Activated naive CD4-positive, alpha-beta T cell treated with anti-CD3 and anti-CD28 coated beads, Interleukin-2, amount 50 U/mL, for 72 hours (primary cell): Measurements from ENCODE around the gene FOXJ3. TPM values are rescaled to one million over a fixed set of nuclear protein-coding genes. Genes with fewer than 3 reads are reported as not detected.
A peak's percentile ranks its signal among the peaks of the same experiment; 100 is the strongest.
"Not testable (repeated sequence)": the region's sequence is repeated elsewhere in the genome, so short reads cannot be mapped to it uniquely, and the experiment has no call there.

Source experiments
- ATAC-seq, 2 donors: fragments of 150-1000 bp; cut with Tn5 transposase; 2 replicates each; pipeline ENCODE4 v1.10.0; 2021; ENCODE audit warnings: mild to moderate bottlenecking in 2 of 2, moderate library complexity in 2 of 2
- DNase-seq, 2 donors: peaks; one replicate each; pipeline ENCODE4 v3.0.0; 2021 to 2022; ENCODE audit warnings: low spot score in 2 of 2
- H3K27ac Mint-ChIP-seq, 2 donors: one replicate each; pipeline ENCODE4 v1.8.0; 2022; ENCODE audit warnings: mild to moderate bottlenecking in 2 of 2, mixed read lengths in 2 of 2
- H3K36me3 Mint-ChIP-seq, 2 donors: one replicate each; pipeline ENCODE4 v1.8.0; 2022; ENCODE audit warnings: mixed read lengths in 2 of 2
- H3K9me3 Mint-ChIP-seq, 2 donors: one replicate each; pipeline ENCODE4 v1.8.0; 2022; ENCODE audit warnings: mixed read lengths in 2 of 2
- total RNA-seq, 2 donors: library from RNA; stranded (reverse); gene quantifications; one replicate each; pipeline ENCODE4 v1.2.3, GENCODE V29; 2022

Gene FOXJ3
- total RNA-seq, 2 donors from 2014 or later: 51.0 to 52.9 TPM

- Mint-ChIP-seq H3K9me3 (peaks cover 7 to 39% of the 10 kb centered on the region in 2 donors), H3K27ac (peak overlapping the region in 1 of 2 donors; percentile 16), H3K36me3 (peaks cover 57 to 74% of the 10 kb centered on the region in 2 donors)
- DNase-seq (no peak), ATAC-seq (no peak)
Observed at GRCh38 chr1:42240966-42241755, 93.9 kb downstream of the FOXJ3 start.

GRCh38 chr1:42239555-42239954, 95.5 kb downstream of the FOXJ3 start:
- ATAC-seq (no peak), DNase-seq (no peak)
- Mint-ChIP-seq H3K36me3 (peaks cover 51 to 72% of the 10 kb centered on the region in 2 donors), H3K9me3 (peaks cover 7 to 41% of the 10 kb centered on the region in 2 donors), H3K27ac (no peak overlapping the region)

DNA sequence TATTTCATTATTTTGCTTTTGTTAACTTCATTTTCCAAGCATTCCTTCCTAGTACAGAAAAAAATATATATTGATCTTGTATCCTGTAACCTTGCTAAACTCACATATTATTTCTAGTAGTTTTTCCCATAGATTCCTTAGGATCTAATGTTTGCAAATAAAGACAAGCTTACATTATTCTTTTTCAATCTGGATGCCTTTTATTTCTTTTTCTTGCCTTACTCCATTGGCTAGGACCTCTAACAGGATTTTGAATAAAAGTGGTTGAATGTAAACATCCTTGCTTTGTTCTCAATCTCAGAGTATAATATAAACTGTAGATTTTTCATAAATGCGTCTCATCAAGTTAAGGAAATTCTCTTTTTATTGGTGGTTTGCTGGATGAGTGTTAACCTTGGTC, 96.0 kb downstream of the FOXJ3 start:
- no peak overlapping the region for H3K27ac Mint-ChIP-seq
- H3K36me3 Mint-ChIP-seq: peaks cover 50 to 72% of the 10 kb centered on the region in 2 donors
- no peak for ATAC-seq
- H3K9me3 Mint-ChIP-seq: peaks cover 8 to 38% of the 10 kb centered on the region in 2 donors
- no peak for DNase-seq

DNA sequence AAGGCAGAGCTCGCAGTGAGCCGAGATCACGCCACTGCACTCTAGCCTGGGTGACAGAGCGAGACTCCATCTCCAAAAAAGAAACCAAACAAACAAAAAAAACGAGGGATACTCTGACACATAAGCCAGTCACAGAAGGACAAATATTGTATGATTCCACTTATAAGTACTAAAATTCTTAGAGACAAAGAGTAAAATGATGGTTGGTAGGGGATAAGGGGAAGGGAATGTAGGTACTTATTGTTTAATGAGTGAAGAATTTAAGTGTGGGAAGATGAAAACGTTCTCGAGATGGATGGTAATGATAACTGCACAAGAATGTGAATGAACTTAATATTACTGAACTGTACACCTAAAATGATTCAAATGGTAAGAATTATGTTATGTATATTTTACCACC, 103.8 kb downstream of the FOXJ3 start:
- peaks cover 6 to 16% of the 10 kb centered on the region in 2 donors for H3K36me3 Mint-ChIP-seq
- ATAC-seq: no peak
- no peak overlapping the region for H3K27ac Mint-ChIP-seq

DNA sequence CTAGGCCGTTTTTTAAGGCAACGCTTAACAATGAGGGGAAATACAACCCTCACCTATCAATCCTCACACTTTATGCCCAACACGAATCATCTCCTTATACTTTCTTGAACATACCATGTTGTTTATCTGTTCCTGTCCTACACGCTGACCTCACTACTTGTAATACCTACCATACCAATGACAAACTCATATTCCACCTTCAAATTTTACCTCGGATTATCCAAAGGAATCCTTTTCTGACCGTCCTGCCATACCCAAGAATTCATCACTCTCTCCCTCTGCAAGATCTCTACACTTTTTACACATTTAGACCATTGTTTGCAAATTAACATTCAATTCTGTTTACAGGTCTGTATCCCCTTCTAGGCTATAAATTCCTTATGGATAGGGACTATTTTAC, 106.1 kb downstream of the FOXJ3 start:
- no peak for DNase-seq
- ATAC-seq: no peak
- Mint-ChIP-seq H3K36me3 (peaks cover under 1 to 7% of the 10 kb centered on the region in 2 donors), H3K27ac (no peak overlapping the region), H3K9me3 (peaks cover under 1 to 2% of the 10 kb centered on the region in 2 donors)

More for the DNA sequence above, 103.8 kb downstream of the FOXJ3 start:
- DNase-seq: no peak
- H3K9me3 Mint-ChIP-seq: peaks cover 4 to 10% of the 10 kb centered on the region in 2 donors

DNA sequence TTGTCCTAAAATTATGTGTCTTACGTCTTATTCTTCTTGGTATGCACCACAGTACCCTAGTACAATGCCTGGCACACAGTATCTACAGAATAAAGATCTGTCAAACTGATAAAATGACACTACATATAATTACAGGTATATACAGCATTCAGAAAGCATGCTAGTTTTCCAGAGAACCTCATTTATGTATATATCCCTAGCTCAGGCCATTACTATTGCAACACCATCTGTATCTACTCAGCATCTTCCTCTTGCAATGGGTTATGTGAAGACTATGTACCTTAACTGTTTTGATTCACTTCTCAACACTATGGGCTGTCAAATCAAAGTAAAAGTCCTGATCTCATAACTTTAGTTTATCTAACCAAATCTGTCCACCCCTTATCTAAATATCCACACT, 112.0 kb downstream of the FOXJ3 start:
- H3K36me3 Mint-ChIP-seq: peaks cover 11 to 25% of the 10 kb centered on the region in 2 donors
- DNase-seq: no peak
- no peak overlapping the region for H3K27ac Mint-ChIP-seq
- ATAC-seq: no peak
- H3K9me3 Mint-ChIP-seq: peaks cover 0 to 6% of the 10 kb centered on the region in 2 donors

DNA sequence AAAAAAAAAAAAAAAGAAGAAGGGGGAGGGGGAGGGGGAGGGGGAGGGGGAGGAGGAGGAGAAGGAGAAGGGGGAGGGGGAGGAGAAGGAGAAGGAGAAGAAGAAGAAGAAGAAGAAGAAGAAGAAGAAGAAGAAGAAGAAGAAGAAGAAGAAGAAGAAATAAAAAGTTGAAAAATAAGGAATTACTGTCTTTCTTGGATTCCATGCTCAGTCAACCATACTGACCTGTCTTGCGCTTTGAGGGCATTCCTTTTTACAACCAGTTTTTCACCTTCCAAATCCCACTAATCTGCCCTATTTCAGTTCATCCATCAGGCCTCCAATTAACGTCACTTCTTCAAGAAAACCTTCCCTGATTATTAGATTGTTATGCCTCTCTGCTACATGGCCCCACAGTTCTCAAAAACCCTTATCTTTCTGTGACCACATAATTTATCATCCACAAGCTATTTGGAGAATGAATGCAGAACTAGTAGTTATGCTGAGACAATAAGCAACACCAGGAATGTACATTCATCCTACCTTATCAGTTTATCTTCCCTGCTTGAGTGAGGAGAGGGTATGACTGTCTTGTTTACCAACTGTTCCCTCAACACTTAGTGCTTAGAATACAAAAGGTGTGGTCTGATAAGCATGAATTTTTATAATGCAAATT, 113.0 kb downstream of the FOXJ3 start:
- Mint-ChIP-seq H3K36me3 (peaks cover 19 to 31% of the 10 kb centered on the region in 2 donors), H3K9me3 (peaks cover 0 to 6% of the 10 kb centered on the region in 2 donors), H3K27ac (peak overlapping the region; percentile 22 to 38)
- DNase-seq: no peak
- ATAC-seq: no peak

DNA sequence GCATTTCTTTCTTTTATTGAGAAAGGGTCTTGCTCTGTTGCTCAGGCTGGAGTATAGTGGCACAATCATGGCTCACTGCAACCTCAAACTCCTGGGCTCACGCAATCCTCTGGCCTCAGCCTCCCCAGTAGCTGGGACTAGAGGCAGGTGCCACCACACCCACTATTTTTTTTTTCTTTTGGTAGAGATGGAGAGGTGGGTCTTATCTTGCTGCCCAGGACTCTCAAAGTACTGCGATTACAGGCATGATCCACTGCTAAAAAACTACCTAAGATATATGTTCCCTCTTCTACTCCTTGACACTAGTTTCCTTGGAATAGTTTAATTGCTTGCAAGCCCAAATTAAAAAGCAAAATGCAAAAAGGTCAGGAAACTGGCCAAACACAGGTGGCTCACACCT, 113.6 kb downstream of the FOXJ3 start:
- DNase-seq (no peak), ATAC-seq (no peak)
- Mint-ChIP-seq H3K36me3 (peaks cover 19 to 31% of the 10 kb centered on the region in 2 donors), H3K9me3 (peaks cover 0 to 10% of the 10 kb centered on the region in 2 donors), H3K27ac (no peak overlapping the region)

- Mint-ChIP-seq H3K27ac (no peak overlapping the region), H3K9me3 (peaks cover 0 to 11% of the 10 kb centered on the region in 2 donors), H3K36me3 (peaks cover 21 to 29% of the 10 kb centered on the region in 2 donors)
- ATAC-seq (no peak), DNase-seq (no peak)
Observed at GRCh38 chr1:42219627-42220026, 115.4 kb downstream of the FOXJ3 start.

GRCh38 chr1:42214447-42214871, 120.6 kb downstream of the FOXJ3 start:
- Mint-ChIP-seq H3K27ac (peak overlapping the region in 1 of 2 donors; percentile 53), H3K9me3 (peaks cover 0 to 10% of the 10 kb centered on the region in 2 donors), H3K36me3 (peaks cover 22 to 46% of the 10 kb centered on the region in 2 donors)
- ATAC-seq (no peak), DNase-seq (no peak)

DNA sequence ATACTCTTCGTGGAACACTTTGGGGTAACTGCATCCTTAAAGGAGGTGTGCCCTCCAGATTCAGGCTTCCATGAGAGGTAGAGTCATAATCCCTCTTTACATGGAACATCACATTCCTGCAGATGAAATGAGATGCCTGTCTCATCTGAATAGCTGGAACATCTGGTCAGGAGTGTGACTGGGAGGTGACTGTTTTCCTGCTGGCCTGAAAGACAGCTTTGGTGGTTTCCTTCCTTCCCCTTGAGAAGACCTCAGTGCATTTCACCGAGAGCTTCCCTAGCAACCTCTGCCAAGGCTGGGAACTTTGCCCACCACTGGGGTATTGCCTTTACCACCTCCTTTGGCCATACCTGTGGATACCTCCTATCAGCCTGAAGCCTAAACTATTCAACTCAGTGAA, 123.8 kb downstream of the FOXJ3 start:
- ATAC-seq: no peak
- Mint-ChIP-seq H3K9me3 (peaks cover 0 to 14% of the 10 kb centered on the region in 2 donors), H3K27ac (no peak overlapping the region), H3K36me3 (peaks cover 22 to 49% of the 10 kb centered on the region in 2 donors)
- DNase-seq: no peak

DNA sequence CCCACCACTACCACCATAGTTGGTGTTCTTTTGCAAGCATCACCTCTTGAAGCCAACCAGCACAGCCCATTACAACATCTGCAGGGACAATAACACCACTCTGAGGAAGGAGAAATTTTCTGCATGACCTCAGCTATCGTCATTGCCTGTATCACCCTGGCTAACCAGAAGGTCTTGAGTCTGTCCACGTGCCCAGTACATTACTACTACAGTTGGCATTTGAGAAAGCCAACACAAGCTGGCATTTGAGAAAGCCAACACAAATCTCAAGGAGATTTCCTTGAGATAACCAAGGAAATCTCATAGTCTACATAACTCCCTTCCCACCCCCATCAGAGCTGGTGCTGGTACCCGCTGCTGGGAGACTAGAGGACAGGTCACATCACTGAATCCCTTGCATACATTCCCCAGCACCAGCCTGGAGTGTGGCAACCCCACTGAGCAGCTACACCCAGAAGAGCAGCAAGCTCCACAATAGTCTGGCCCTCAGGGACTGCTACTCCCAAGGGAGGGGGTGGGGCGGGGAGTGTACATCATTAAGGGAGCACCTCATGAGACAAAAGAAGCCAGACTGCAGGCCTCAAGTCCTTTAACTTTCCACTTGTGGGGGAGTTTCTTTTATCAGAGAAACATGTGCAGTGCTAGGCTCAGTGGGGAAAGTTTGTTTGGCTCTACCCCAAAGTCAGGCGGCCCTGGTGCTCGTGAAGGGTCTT, 124.5 kb downstream of the FOXJ3 start:
- ATAC-seq (no peak), DNase-seq (no peak)
- H3K9me3 Mint-ChIP-seq: peaks cover 0 to 14% of the 10 kb centered on the region in 2 donors
- H3K36me3 Mint-ChIP-seq: peaks cover 26 to 55% of the 10 kb centered on the region in 2 donors
- H3K27ac Mint-ChIP-seq: no peak overlapping the region

DNA sequence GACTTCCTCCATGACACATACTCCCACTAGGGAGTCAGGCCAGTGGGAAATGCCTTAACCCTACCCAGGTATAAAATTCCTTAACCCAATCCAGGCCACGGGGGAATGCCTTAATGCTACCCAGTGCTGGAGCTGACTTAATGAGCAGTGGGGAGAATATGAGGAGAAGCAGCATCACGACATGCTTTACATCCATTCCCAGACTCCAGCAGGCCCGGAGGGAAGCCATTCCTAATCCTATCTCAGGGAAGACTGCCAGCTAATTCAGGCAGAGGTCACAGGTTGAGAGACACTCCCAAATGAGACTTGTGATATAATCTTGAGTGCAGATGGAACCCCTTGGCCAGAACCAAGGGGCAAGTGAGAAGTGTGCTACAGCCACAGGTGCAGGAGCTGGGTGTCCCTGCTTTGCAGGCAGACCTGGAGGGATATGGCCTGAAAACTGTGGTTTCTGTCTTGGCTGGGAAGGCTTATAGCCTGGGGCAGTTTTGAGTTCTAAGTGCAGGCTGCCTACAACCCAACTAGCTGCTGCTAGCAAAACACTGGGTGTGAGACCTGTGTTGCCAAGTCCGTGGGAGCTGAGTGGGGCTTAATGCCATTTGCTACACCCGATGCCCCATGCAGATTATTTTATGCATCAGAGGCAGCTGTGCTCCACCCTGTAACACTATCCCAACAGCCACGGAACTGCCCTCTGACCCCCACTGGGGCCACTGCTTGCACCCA, 125.3 kb downstream of the FOXJ3 start:
- peaks cover 28 to 62% of the 10 kb centered on the region in 2 donors for H3K36me3 Mint-ChIP-seq
- H3K27ac Mint-ChIP-seq: no peak overlapping the region
- DNase-seq (no peak), ATAC-seq (no peak)
- H3K9me3 Mint-ChIP-seq: peaks cover 3 to 16% of the 10 kb centered on the region in 2 donors

DNA sequence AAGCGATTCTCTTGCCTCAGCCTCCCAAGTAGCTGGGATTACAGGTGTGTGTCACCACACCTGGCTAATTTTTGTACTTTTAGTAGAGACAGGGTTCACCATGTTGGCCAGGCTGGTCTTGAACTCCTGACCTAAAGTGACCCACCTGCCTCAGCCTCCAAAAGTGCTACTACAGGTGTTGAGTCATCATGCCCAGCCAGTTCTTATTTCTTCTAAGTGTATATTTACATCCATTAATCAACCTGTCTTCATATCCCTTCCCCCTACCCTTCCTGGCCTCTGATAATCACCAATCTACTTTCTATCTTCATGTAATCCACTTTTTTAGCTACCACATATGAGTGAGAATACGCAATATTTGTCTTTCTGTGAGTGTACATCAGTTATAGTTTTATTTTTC, 128.1 kb downstream of the FOXJ3 start:
- Mint-ChIP-seq H3K9me3 (peaks cover 15 to 18% of the 10 kb centered on the region in 2 donors), H3K36me3 (peaks cover 46 to 66% of the 10 kb centered on the region in 2 donors)
- not testable (repeated sequence) for H3K27ac Mint-ChIP-seq, DNase-seq, ATAC-seq

GRCh38 chr1:42206164-42206563, 128.9 kb downstream of the FOXJ3 start:
- peaks cover 15 to 18% of the 10 kb centered on the region in 2 donors for H3K9me3 Mint-ChIP-seq
- H3K36me3 Mint-ChIP-seq: peaks cover 42 to 60% of the 10 kb centered on the region in 2 donors
- DNase-seq (no peak), ATAC-seq (no peak)
- no peak overlapping the region for H3K27ac Mint-ChIP-seq

- ATAC-seq (no peak), DNase-seq (no peak)
- Mint-ChIP-seq H3K27ac (no peak overlapping the region), H3K9me3 (peaks cover 10 to 18% of the 10 kb centered on the region in 2 donors), H3K36me3 (peaks cover 37 to 58% of the 10 kb centered on the region in 2 donors)
Observed at GRCh38 chr1:42201986-42202385, 133.0 kb downstream of the FOXJ3 start.
